Neural cell (in vitro differentiated cells): ENCODE results near the gene PTPRT. TPM values are rescaled to one million over a fixed set of nuclear protein-coding genes. Genes with fewer than 3 reads are reported as not detected.

Experiments
- H2AFZ ChIP-seq: fragments of 200-600, 300-800 bp; sonication (generic), shearing (Covaris generic); 2 replicates; pipeline ENCODE4 v1.6.0; 2014; ENCODE audit warnings: low read depth, mild to moderate bottlenecking, antibody characterized with exemption, low read length, moderate library complexity
- H3F3A ChIP-seq: fragments of 200-600 bp; shearing (Covaris generic); 2 replicates; pipeline ENCODE4 v1.6.1; 2016; ENCODE audit warnings: mild to moderate bottlenecking, moderate library complexity, mixed read lengths, antibody characterized with exemption, low read length; ENCODE audit not compliant: insufficient read depth, poor library complexity, severe bottlenecking
- H3K27ac ChIP-seq: fragments of 200-600, 300-800 bp; sonication (generic), shearing (Covaris generic); 2 replicates; pipeline ENCODE4 v1.5.1; 2014; ENCODE audit warnings: mild to moderate bottlenecking, low read length, moderate library complexity
- H3K27me3 ChIP-seq: fragments of 300-800, 200-600 bp; sonication (generic), shearing (Covaris generic); 2 replicates; pipeline ENCODE4 v1.6.0; 2014; ENCODE audit warnings: mild to moderate bottlenecking, low read depth, low read length, moderate library complexity; ENCODE audit not compliant: insufficient read depth
- H3K36me3 ChIP-seq: fragments of 300-800, 200-600 bp; sonication (generic), shearing (Covaris generic); 2 replicates; pipeline ENCODE4 v1.5.1; 2014; ENCODE audit warnings: mild to moderate bottlenecking, antibody characterized with exemption, low read length, moderate library complexity; ENCODE audit not compliant: insufficient read depth
- H3K4me2 ChIP-seq: fragments of 300-800, 200-600 bp; sonication (generic), shearing (Covaris generic); 2 replicates; pipeline ENCODE4 v1.6.0; 2014; ENCODE audit warnings: mild to moderate bottlenecking, low read length
- H3K4me3 ChIP-seq: fragments of 300-800, 200-600 bp; sonication (generic), shearing (Covaris generic); 2 replicates; pipeline ENCODE4 v1.5.1; 2014; ENCODE audit warnings: mild to moderate bottlenecking, low read length, moderate library complexity
- H3K79me2 ChIP-seq: fragments of 200-600 bp; shearing (Covaris generic); replicated peaks from 2 replicates; pipeline ENCODE4 v1.6.0; 2014; ENCODE audit warnings: mild to moderate bottlenecking, low read length, moderate library complexity; ENCODE audit not compliant: insufficient read depth
- H3K9ac ChIP-seq: fragments of 300-800, 200-600 bp; sonication (generic), shearing (Covaris generic); 2 replicates; pipeline ENCODE4 v1.6.1; 2016; ENCODE audit warnings: mild to moderate bottlenecking, low read length, mixed read lengths
- H3K9me2 ChIP-seq: fragments of 200-600 bp; shearing (Covaris generic); 2 replicates; pipeline ENCODE4 v1.6.1; 2016; ENCODE audit warnings: mild to moderate bottlenecking, low read length, mixed read lengths; ENCODE audit not compliant: insufficient read depth
- H3K9me3 ChIP-seq: fragments of 200-600, 300-800 bp; sonication (generic), shearing (Covaris generic); 2 replicates; pipeline ENCODE4 v1.6.1; 2016; ENCODE audit warnings: mild to moderate bottlenecking, mixed run types, low read length, moderate library complexity, mixed read lengths
- H4K20me1 ChIP-seq: fragments of 200-600 bp; shearing (Covaris generic); 2 replicates; pipeline ENCODE4 v1.6.1; 2016; ENCODE audit warnings: mild to moderate bottlenecking, mixed run types; ENCODE audit not compliant: insufficient read depth
- CTCF ChIP-seq: fragments of 450-650 bp; IDR thresholded peaks from 2 replicates; pipeline ENCODE4 v1.5.1; 2014; ENCODE audit warnings: antibody characterized with exemption, mild to moderate bottlenecking, moderate library complexity; ENCODE audit not compliant: poor library complexity, severe bottlenecking
- EP300 ChIP-seq: fragments of 450-650 bp; conservative IDR thresholded peaks from 2 replicates; pipeline ENCODE4 v1.6.1; 2014; ENCODE audit warnings: antibody characterized with exemption, mild to moderate bottlenecking, moderate library complexity; ENCODE audit not compliant: poor library complexity, severe bottlenecking
- EZH2 ChIP-seq: fragments of 200-600, 300-800 bp; shearing (Covaris generic), sonication (generic); IDR thresholded peaks from 2 replicates; pipeline ENCODE4 v1.6.1; 2014; ENCODE audit warnings: antibody characterized with exemption, low read length, borderline replicate concordance, mild to moderate bottlenecking; ENCODE audit not compliant: insufficient read depth, poor library complexity, severe bottlenecking
- MXI1 ChIP-seq: fragments of 450-650 bp; conservative IDR thresholded peaks from 2 replicates; pipeline ENCODE4 v1.6.1; 2014; ENCODE audit warnings: antibody characterized with exemption, mild to moderate bottlenecking; ENCODE audit not compliant: poor library complexity, severe bottlenecking
- POLR2AphosphoS5 ChIP-seq: IDR thresholded peaks from 2 replicates; pipeline ENCODE4 v1.6.1; 2012
- RAD21 ChIP-seq: fragments of 450-650 bp; conservative IDR thresholded peaks from 2 replicates; pipeline ENCODE4 v1.6.1; 2014; ENCODE audit warnings: antibody characterized with exemption, mild to moderate bottlenecking, moderate library complexity
- SMC3 ChIP-seq: fragments of 450-650 bp; conservative IDR thresholded peaks from 2 replicates; pipeline ENCODE4 v1.6.1; 2014; ENCODE audit warnings: antibody characterized with exemption, mild to moderate bottlenecking, moderate library complexity; ENCODE audit not compliant: poor library complexity
- TAF1 ChIP-seq: IDR thresholded peaks from 2 replicates; pipeline ENCODE4 v1.6.1; 2012; ENCODE audit warnings: low read depth
- polyA plus RNA-seq: library from polyadenylated mRNA; depleted of rRNA; stranded (reverse); fragments of >200 nt; gene quantifications from 2 replicates; pipeline ENCODE4 v1.2.3, GENCODE V29; 2014
- TF ChIP-seq, protein P1 (sequence below): IDR thresholded peaks from 2 replicates; pipeline ENCODE4 v1.6.1; 2012; ENCODE audit warnings: borderline replicate concordance

Gene PTPRT
- polyA plus RNA-seq, 1 donor from 2014 or later = 9.2 TPM

DNA sequence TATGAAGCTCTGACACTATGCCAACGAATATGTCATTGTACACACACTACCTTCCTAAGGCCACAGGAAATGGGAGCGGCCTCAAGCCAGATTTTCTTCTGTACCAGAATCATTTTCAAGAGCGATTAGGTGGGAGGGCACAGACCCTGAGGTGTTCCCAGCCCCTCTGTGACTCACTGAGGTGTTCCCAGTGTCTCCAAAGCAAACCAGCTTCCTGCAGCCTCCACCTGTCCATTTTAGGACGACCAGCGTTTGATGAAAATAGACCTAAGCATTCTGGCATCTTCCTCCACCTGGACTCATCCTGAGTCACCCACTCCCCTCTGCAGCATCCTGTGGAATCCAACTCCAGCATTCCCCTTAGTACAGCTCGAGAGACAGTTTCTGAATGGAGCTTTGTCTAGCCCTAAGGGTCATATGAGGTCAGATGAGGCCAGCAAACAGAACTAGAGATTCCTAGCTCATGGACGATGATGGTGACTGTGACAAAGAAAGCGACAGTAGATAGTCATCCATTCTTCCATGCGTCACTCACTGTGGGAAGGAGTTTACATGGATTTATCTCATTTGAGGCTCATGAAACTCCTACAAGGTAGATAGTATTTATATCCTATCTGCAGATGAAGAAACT lies 203.4 kb downstream of the PTPRT start:
- no peaks in the 10 kb centered on the region for H3K27me3 ChIP-seq
- no peak for TF ChIP-seq CTCF
- no peak for TF ChIP-seq MXI1
- no peak for TF ChIP-seq TAF1
- TF ChIP-seq, protein P1, sequence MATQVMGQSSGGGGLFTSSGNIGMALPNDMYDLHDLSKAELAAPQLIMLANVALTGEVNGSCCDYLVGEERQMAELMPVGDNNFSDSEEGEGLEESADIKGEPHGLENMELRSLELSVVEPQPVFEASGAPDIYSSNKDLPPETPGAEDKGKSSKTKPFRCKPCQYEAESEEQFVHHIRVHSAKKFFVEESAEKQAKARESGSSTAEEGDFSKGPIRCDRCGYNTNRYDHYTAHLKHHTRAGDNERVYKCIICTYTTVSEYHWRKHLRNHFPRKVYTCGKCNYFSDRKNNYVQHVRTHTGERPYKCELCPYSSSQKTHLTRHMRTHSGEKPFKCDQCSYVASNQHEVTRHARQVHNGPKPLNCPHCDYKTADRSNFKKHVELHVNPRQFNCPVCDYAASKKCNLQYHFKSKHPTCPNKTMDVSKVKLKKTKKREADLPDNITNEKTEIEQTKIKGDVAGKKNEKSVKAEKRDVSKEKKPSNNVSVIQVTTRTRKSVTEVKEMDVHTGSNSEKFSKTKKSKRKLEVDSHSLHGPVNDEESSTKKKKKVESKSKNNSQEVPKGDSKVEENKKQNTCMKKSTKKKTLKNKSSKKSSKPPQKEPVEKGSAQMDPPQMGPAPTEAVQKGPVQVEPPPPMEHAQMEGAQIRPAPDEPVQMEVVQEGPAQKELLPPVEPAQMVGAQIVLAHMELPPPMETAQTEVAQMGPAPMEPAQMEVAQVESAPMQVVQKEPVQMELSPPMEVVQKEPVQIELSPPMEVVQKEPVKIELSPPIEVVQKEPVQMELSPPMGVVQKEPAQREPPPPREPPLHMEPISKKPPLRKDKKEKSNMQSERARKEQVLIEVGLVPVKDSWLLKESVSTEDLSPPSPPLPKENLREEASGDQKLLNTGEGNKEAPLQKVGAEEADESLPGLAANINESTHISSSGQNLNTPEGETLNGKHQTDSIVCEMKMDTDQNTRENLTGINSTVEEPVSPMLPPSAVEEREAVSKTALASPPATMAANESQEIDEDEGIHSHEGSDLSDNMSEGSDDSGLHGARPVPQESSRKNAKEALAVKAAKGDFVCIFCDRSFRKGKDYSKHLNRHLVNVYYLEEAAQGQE = no peak
- TF ChIP-seq RAD21 = no peak
- no peak for TF ChIP-seq POLR2AphosphoS5
- no peak for TF ChIP-seq EP300
- TF ChIP-seq SMC3 = no peak
- no peak for TF ChIP-seq EZH2
- no peaks in the 10 kb centered on the region for H3K36me3 ChIP-seq
- H3K79me2 ChIP-seq = no peaks in the 10 kb centered on the region
- H3K4me3 ChIP-seq = no peak overlapping the region
- H2AFZ ChIP-seq = no peak overlapping the region
- no peak overlapping the region for H3K9ac ChIP-seq
- H3K9me2 ChIP-seq = no peaks in the 10 kb centered on the region
- no peak overlapping the region for H3K27ac ChIP-seq
- H4K20me1 ChIP-seq = no peaks in the 10 kb centered on the region
- no peaks in the 10 kb centered on the region for H3K9me3 ChIP-seq
- H3K4me2 ChIP-seq = no peak overlapping the region
- no peaks in the 10 kb centered on the region for H3F3A ChIP-seq

DNA sequence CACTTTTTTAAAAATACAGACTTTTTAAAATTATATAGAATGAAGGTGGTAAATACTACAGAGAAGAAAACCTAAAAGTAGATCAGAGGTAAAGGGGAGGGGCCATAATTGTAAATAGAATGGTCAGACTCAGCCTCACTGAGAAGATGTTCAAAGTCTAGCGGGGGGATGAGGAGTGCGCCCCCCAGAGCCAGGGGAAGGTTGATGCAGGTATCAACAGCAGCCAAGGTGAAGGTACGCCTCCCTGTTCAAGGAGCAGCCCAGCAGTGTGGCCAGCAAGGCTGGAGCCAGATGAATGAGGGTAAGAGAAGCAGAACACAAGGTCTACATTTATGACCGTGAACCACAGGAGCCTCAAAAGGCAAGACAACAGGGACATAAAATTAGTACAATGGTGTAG lies 204.1 kb downstream of the PTPRT start:
- no peaks in the 10 kb centered on the region for H3K36me3 ChIP-seq
- no peak for TF ChIP-seq MXI1
- no peak for TF ChIP-seq POLR2AphosphoS5
- no peak for TF ChIP-seq EZH2
- no peak for TF ChIP-seq EP300
- no peak for TF ChIP-seq SMC3
- H3K4me2 ChIP-seq = no peak overlapping the region
- no peak overlapping the region for H3K4me3 ChIP-seq
- H3K9ac ChIP-seq = no peak overlapping the region
- H2AFZ ChIP-seq = no peak overlapping the region
- no peak overlapping the region for H3K27ac ChIP-seq
- no peaks in the 10 kb centered on the region for H4K20me1 ChIP-seq
- no peaks in the 10 kb centered on the region for H3K9me2 ChIP-seq
- H3K27me3 ChIP-seq = no peaks in the 10 kb centered on the region
- H3K9me3 ChIP-seq = no peaks in the 10 kb centered on the region
- H3F3A ChIP-seq = no peaks in the 10 kb centered on the region
- no peaks in the 10 kb centered on the region for H3K79me2 ChIP-seq
